A549 treated with CORT108297 at 1 μM for 4 hours (cell line): Measurements from ENCODE around the gene SHISA6. TPM values are rescaled to one million over a fixed set of nuclear protein-coding genes. Genes with fewer than 3 reads are reported as not detected.

Experiments
- total RNA-seq: library from RNA; stranded (reverse); fragments of 200-300 nt; extraction: Qiagen RNA extraction; gene quantifications from 5 replicates; pipeline ENCODE4 v1.2.3, GENCODE V29; 2022

SHISA6 gene
- not detected in 5 replicates for total RNA-seq

DNA sequence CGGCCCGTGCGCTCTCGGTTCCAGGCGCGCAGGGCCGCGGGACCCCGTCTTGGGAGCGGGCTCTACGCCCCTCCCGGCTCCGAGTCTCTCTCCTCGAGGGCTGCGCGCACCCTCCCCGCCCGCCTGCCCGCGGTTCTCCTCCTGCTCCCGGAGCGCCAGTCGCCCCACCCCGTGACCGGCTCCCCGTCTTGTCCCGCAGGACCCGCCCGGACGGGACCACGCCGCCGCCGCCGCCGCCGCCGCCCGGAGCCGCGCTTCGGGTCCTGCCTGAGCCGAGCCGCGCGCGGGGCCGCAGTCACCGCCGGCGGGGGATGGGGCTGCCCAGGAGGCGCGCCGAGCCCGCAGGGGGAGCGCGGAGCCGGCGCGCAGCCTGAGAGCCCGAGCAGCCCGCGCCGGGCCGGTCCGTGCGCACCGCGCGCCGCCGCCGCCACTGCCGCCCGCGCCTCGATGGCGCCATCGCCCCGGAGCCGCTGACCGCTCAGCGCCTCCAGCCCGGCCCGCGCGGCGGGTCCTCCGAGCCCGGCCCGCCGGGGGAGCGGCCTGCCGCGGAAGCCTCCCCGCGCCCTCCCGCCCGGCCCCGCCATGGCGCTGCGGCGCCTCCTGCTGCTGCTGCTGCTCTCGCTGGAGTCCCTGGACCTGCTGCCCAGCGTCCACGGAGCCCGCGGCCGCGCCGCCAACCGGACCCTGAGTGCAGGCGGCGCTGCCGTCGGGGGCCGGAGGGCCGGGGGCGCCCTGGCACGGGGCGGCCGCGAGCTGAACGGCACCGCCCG, at the start of gene SHISA6:
Gene SHISA6 (plus strand): TSS at position 373 of the 770 bp plus-strand sequence.

GRCh38 chr17:11598274-11599221, 357.5 kb downstream of the SHISA6 start, which contains the start of gene DNAH9:
DNAH9 (plus strand) TSS chr17:11598470; CDS start chr17:11598499, 29 bp downstream.

